Adrenal gland (tissue), 12 donors: ENCODE results near the gene FAM234A. TPM values are rescaled to one million over a fixed set of nuclear protein-coding genes. Genes with fewer than 3 reads are reported as not detected.

Experiments
- DNase-seq, 7 donors: peaks; one replicate each; pipeline ENCODE4 v3.0.0-alpha.2; 2019 to 2020
- H3K27ac ChIP-seq, 5 donors: fragments of 200-600 bp; sonication (generic) in 4 of 5; 1 replicate in 3 of 5; 2 replicates in 2 of 5; pipeline versions ENCODE4 v1.5.1 to v1.8.0; 2016 to 2020; ENCODE audit warnings: mild to moderate bottlenecking in 1 of 5
- H3K27me3 ChIP-seq: fragments of 200-600 bp; 2 replicates; pipeline ENCODE4 v1.8.0; 2021
- H3K36me3 ChIP-seq, 2 donors: fragments of 200-600 bp; replicated peaks in 1 of 2; 1 replicate in 1 of 2; 2 replicates in 1 of 2; pipeline versions ENCODE4 v1.5.1 to v1.8.0; 2018 to 2022
- H3K4me1 ChIP-seq, 2 donors: fragments of 200-600 bp; replicated peaks in 1 of 2; 1 replicate in 1 of 2; 2 replicates in 1 of 2; pipeline versions ENCODE4 v1.5.1 to v1.8.0; 2018 to 2021
- H3K4me3 ChIP-seq, 4 donors: fragments of 200-600 bp; sonication (generic) in 3 of 4; one replicate each; pipeline ENCODE4 v1.5.1; 2016 to 2018
- H3K9me3 ChIP-seq, 3 donors: fragments of 200-600 bp; sonication (generic) in 1 of 3; replicated peaks in 1 of 3; 1 replicate in 2 of 3; 2 replicates in 1 of 3; pipeline versions ENCODE4 v1.5.1 to v1.8.0; 2016 to 2021
- CTCF ChIP-seq, 6 experiments: fragments of 450-650 bp in 4 of 6; fragments of 200-600 bp in 2 of 6; sonication (generic) in 1 of 6; IDR thresholded peaks; 1 replicate in 5 of 6; 2 replicates in 1 of 6; pipeline versions ENCODE4 v1.5.1 to v1.8.0; 2016 to 2021; ENCODE audit warnings: antibody characterized with exemption in 6 of 6, mild to moderate bottlenecking in 2 of 6, moderate library complexity in 1 of 6
- POLR2A ChIP-seq, 2 donors: fragments of 450-650 bp; IDR thresholded peaks; one replicate each; pipeline ENCODE4 v1.6.1; 2017; ENCODE audit warnings: antibody characterized with exemption in 2 of 2, mild to moderate bottlenecking in 2 of 2, moderate library complexity in 1 of 2
- whole genome bisulfite sequencing, 4 donors: extraction: QIAGEN DNeasy Blood & Tissue Kit in 2 of 4; methylation state at CpG; one replicate each; pipeline versions ENCODE4 v1.1.5 to v1.1.7; 2013 to 2017; 5-methylcytosine and 5-hydroxymethylcytosine counted together
- intact Hi-C, 2 donors: fragments of 100-400 bp; cut with DNase I; formaldehyde crosslinking; loops; one replicate each; pipeline versions ENCODE4 v1.14.1 to v1.15.0; 2022 to 2023
- polyA plus RNA-seq, 3 donors: library from polyadenylated mRNA; stranded (reverse); fragments of 200-250 nt in 2 of 3; fragments of 350-450 nt in 1 of 3; fragmentation: Illumina TruSeq in 1 of 3; extraction: RNeasy Lipid Tissue Mini Kit (QIAGEN cat#74804) in 1 of 3; gene quantifications; one replicate each; pipeline ENCODE4 v1.2.3, GENCODE V29; 2013 to 2014
- total RNA-seq, 9 donors: library from RNA; depleted of rRNA in 4 of 9; stranded (reverse); fragments of >200 nt in 4 of 9; fragments of 120-200 nt in 1 of 9; fragmentation: NEBNext Ultra II Directional in 1 of 9; extraction: Animal tissue kit (Norgen Biotek cat#: 25700) in 1 of 9; gene quantifications; one replicate each; pipeline versions ENCODE4 v1.1.0 to v1.2.4, GENCODE V29; 2013 to 2023
- donor health status: healthy with polysubstance abuse.
- donor health status: Bipolar disorder and iron deficiency.
- donor health status: DM: yes; HTN: yes; CAD: no.
- donor health status: DM: no; HTN: no; CAD: no.
- donor health status: DM: no; HTN: no; CAD: no.
- donor health status: DM: yes; HTN: yes; CAD: no.

FAM234A gene
- total and polyA plus RNA-seq, 12 donors, result 60.2 to 207 (median 97.8) TPM

- H3K36me3 ChIP-seq, result peaks cover 0 to 27% of the 10 kb centered on the region in 2 donors
- intact Hi-C loops, result no loop called here
- no peaks in the 10 kb centered on the region for H3K4me1 ChIP-seq
- TF ChIP-seq CTCF (IDR thresholded peaks at IDR 0.05) (no peak), POLR2A (IDR thresholded peaks at IDR 0.05) (no peak)
- WGBS, 4 donors, result 82 to 85% (median 83%) methylated on average over 12 to 14 of the region's 14 CpGs
- no peaks in the 10 kb centered on the region for H3K27me3 ChIP-seq
- H3K27ac ChIP-seq, result no peak overlapping the region
- no peak for DNase-seq
- no peaks in the 10 kb centered on the region for H3K9me3 ChIP-seq
- H3K4me3 ChIP-seq, result no peak overlapping the region
These were observed 80.2 kb downstream of the FAM234A start for GRCh38 chr16:314795-315299.

Other genes with a start within 250 kb of the FAM234A start
- 10 to 100 TPM in 4 of 9 donors, 1 to 10 TPM in 5; 3.6 to 21.4 (median 8.9) TPM for gene POLR3K, start 181.2 kb upstream of the FAM234A start, total RNA-seq
- gene POLR3K, start 181.2 kb upstream of the FAM234A start, polyA plus RNA-seq, result 10 to 100 TPM in 1 of 3 donors, 1 to 10 TPM in 2; 6.1 to 15.1 (median 8.4) TPM
- gene SNRNP25, start 181.0 kb upstream of the FAM234A start, total RNA-seq, result 10 to 100 TPM; 22.6 to 50.5 (median 29.6) TPM
- 10 to 100 TPM; 35.3 to 51.1 (median 40.2) TPM for gene SNRNP25, start 181.0 kb upstream of the FAM234A start, polyA plus RNA-seq
- 10 to 100 TPM in 1 of 9 donors, 1 to 10 TPM in 8; 3.7 to 10.2 (median 6.9) TPM for gene RHBDF1, start 162.2 kb upstream of the FAM234A start, total RNA-seq
- gene RHBDF1, start 162.2 kb upstream of the FAM234A start, polyA plus RNA-seq, result 10 to 100 TPM in 2 of 3 donors, 1 to 10 TPM in 1; 2.3 to 55.7 (median 47.1) TPM
- gene MPG, start 156.6 kb upstream of the FAM234A start, total RNA-seq, result 100 to 1,000 TPM in 4 of 9 donors, 10 to 100 TPM in 5; 60.9 to 207 (median 80.2) TPM
- gene MPG, start 156.6 kb upstream of the FAM234A start, polyA plus RNA-seq, result 100 to 1,000 TPM in 2 of 3 donors, 1 to 10 TPM in 1; 5.0 to 148 (median 129) TPM
- gene NPRL3, start 96.1 kb upstream of the FAM234A start, total RNA-seq, result 10 to 100 TPM in 8 of 9 donors, 1 to 10 TPM in 1; 4.6 to 46.2 (median 31.0) TPM
- 10 to 100 TPM; 22.3 to 45.8 (median 29.1) TPM for gene NPRL3, start 96.1 kb upstream of the FAM234A start, polyA plus RNA-seq
- 1 to 10 TPM in 2 of 9 donors, under 1 TPM in 1, not detected in 6; 0.61 to 1.3 (median 1.3) TPM for gene HBZ, start 82.2 kb upstream of the FAM234A start, total RNA-seq
- gene HBZ, start 82.2 kb upstream of the FAM234A start, polyA plus RNA-seq, result not detected
- 10 to 100 TPM in 1 of 9 donors, under 1 TPM in 2, not detected in 6; 0.53 to 30.2 (median 0.61) TPM for gene HBM, start 68.8 kb upstream of the FAM234A start, total RNA-seq
- not detected for gene HBM, start 68.8 kb upstream of the FAM234A start, polyA plus RNA-seq
- gene HBA2, start 61.9 kb upstream of the FAM234A start, total RNA-seq, result 1,000 to 10,000 TPM in 1 of 9 donors, 100 to 1,000 TPM in 1, 10 to 100 TPM in 3, 1 to 10 TPM in 3, not detected in 1; 1.9 to 1,723 (median 23.6) TPM
- gene HBA2, start 61.9 kb upstream of the FAM234A start, polyA plus RNA-seq, result 100 to 1,000 TPM in 1 of 3 donors, 10 to 100 TPM in 1, not detected in 1; 51.7 to 113 TPM
- 100 to 1,000 TPM in 2 of 9 donors, 10 to 100 TPM in 4, not detected in 3; 12.7 to 742 (median 34.7) TPM for gene HBA1, start 58.1 kb upstream of the FAM234A start, total RNA-seq
- gene HBA1, start 58.1 kb upstream of the FAM234A start, polyA plus RNA-seq, result 10 to 100 TPM in 2 of 3 donors, not detected in 1; 18.2 to 30.1 TPM
- gene HBQ1, start 54.4 kb upstream of the FAM234A start, total RNA-seq, result 1 to 10 TPM in 2 of 9 donors, not detected in 7; 1.9 to 6.0 TPM
- gene HBQ1, start 54.4 kb upstream of the FAM234A start, polyA plus RNA-seq, result under 1 TPM in 1 of 3 donors, not detected in 2; 0.44 TPM
- 100 to 1,000 TPM in 2 of 9 donors, 10 to 100 TPM in 7; 19.7 to 128 (median 68.6) TPM for gene LUC7L, start 5.4 kb upstream of the FAM234A start, total RNA-seq
- gene LUC7L, start 5.4 kb upstream of the FAM234A start, polyA plus RNA-seq, result 100 to 1,000 TPM in 2 of 3 donors, 10 to 100 TPM in 1; 29.0 to 700 (median 372) TPM
- gene RGS11, start 41.1 kb downstream of the FAM234A start, total RNA-seq, result 10 to 100 TPM in 1 of 9 donors, 1 to 10 TPM in 7, under 1 TPM in 1; 0.83 to 51.1 (median 5.7) TPM
- gene RGS11, start 41.1 kb downstream of the FAM234A start, polyA plus RNA-seq, result 10 to 100 TPM in 2 of 3 donors, 1 to 10 TPM in 1; 1.4 to 98.6 (median 34.9) TPM
- 1 to 10 TPM in 2 of 9 donors, under 1 TPM in 4, not detected in 3; 0.23 to 2.1 (median 0.64) TPM for gene ARHGDIG, start 45.8 kb downstream of the FAM234A start, total RNA-seq
- 1 to 10 TPM in 2 of 3 donors, under 1 TPM in 1; 0.40 to 3.5 (median 1.3) TPM for gene ARHGDIG, start 45.8 kb downstream of the FAM234A start, polyA plus RNA-seq
- 1 to 10 TPM in 1 of 9 donors, under 1 TPM in 5, not detected in 3; 0.28 to 1.4 (median 0.58) TPM for gene PDIA2, start 48.3 kb downstream of the FAM234A start, total RNA-seq
- 1 to 10 TPM in 2 of 3 donors, not detected in 1; 2.6 to 9.7 TPM for gene PDIA2, start 48.3 kb downstream of the FAM234A start, polyA plus RNA-seq
- gene AXIN1, start 117.9 kb downstream of the FAM234A start, total RNA-seq, result 10 to 100 TPM; 10.1 to 22.4 (median 19.7) TPM
- 10 to 100 TPM in 2 of 3 donors, 1 to 10 TPM in 1; 5.6 to 16.3 (median 13.8) TPM for gene AXIN1, start 117.9 kb downstream of the FAM234A start, polyA plus RNA-seq
- gene MRPL28, start 135.7 kb downstream of the FAM234A start, total RNA-seq, result 100 to 1,000 TPM in 3 of 9 donors, 10 to 100 TPM in 6; 65.2 to 132 (median 77.1) TPM
- gene MRPL28, start 135.7 kb downstream of the FAM234A start, polyA plus RNA-seq, result 100 to 1,000 TPM in 2 of 3 donors, 10 to 100 TPM in 1; 42.9 to 155 (median 123) TPM
- gene PGAP6, start 147.2 kb downstream of the FAM234A start, total RNA-seq, result 10 to 100 TPM; 31.7 to 66.7 (median 45.0) TPM
- 10 to 100 TPM; 18.2 to 55.5 (median 39.0) TPM for gene PGAP6, start 147.2 kb downstream of the FAM234A start, polyA plus RNA-seq
- gene NME4, start 162.4 kb downstream of the FAM234A start, total RNA-seq, result 100 to 1,000 TPM; 127 to 214 (median 166) TPM
- 100 to 1,000 TPM in 2 of 3 donors, 10 to 100 TPM in 1; 67.8 to 492 (median 347) TPM for gene NME4, start 162.4 kb downstream of the FAM234A start, polyA plus RNA-seq
- gene DECR2, start 167.1 kb downstream of the FAM234A start, total RNA-seq, result 10 to 100 TPM; 15.8 to 65.5 (median 36.1) TPM
- 100 to 1,000 TPM in 2 of 3 donors, 1 to 10 TPM in 1; 5.9 to 143 (median 105) TPM for gene DECR2, start 167.1 kb downstream of the FAM234A start, polyA plus RNA-seq
- gene RAB11FIP3, start 190.8 kb downstream of the FAM234A start, total RNA-seq, result 10 to 100 TPM; 15.6 to 53.0 (median 40.1) TPM
- 10 to 100 TPM; 12.7 to 63.4 (median 44.2) TPM for gene RAB11FIP3, start 190.8 kb downstream of the FAM234A start, polyA plus RNA-seq